K562 (cell line): ENCODE measurements around the gene GPD1L.

Source experiments
- NCOA1 ChIP-seq: fragments of 450-650 bp; IDR thresholded peaks from 2 replicates; pipeline ENCODE4 v1.6.1; 2016; ENCODE audit warnings: low read depth
- TF ChIP-seq, protein P1 (sequence below), 3 experiments: IDR thresholded peaks in 2 of 3; conservative IDR thresholded peaks in 1 of 3; 2 replicates each; pipeline ENCODE4 v1.5.1; 2011 to 2012; ENCODE audit warnings: low read length in 3 of 3, mild to moderate bottlenecking in 3 of 3, control low read depth in 2 of 3, improper control_type of control experiment in 1 of 3, inconsistent platforms in 1 of 3, low read depth in 1 of 3, mixed read lengths in 1 of 3, moderate library complexity in 1 of 3; ENCODE audit not compliant: insufficient read depth in 2 of 3
- TF ChIP-seq, protein P2 (sequence below), 2 experiments: fragments of 450-650 bp; formaldehyde crosslinking in 1 of 2; IDR thresholded peaks; 2 replicates each; pipeline versions ENCODE4 v1.4.0 to v1.6.1; 2014 to 2020; ENCODE audit warnings: mild to moderate bottlenecking in 2 of 2, borderline replicate concordance in 1 of 2, low read depth in 1 of 2

DNA sequence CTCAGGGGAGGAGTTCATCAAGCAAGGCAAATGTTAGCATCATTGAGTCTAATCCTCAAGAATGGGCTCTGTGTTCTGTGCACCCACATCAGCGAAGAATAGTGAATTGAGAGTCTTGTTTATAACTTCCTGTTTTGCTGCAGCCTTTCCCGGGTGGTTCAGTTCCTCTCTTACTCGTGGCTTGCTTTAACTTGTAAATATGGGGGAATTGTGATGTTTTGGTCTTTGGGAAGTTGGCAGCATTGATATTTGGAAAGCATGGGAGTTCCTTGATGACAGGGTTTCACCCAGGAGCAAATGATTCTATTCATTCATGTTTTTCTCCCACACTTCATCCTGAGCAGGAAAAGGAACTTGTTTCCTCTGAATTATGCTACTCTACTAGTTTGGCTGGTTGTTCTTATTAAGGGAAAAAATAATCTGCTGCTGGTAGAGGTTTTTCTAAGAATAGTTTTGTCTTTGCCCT, 40.4 kb downstream of the GPD1L start:
- TF ChIP-seq, protein P1, sequence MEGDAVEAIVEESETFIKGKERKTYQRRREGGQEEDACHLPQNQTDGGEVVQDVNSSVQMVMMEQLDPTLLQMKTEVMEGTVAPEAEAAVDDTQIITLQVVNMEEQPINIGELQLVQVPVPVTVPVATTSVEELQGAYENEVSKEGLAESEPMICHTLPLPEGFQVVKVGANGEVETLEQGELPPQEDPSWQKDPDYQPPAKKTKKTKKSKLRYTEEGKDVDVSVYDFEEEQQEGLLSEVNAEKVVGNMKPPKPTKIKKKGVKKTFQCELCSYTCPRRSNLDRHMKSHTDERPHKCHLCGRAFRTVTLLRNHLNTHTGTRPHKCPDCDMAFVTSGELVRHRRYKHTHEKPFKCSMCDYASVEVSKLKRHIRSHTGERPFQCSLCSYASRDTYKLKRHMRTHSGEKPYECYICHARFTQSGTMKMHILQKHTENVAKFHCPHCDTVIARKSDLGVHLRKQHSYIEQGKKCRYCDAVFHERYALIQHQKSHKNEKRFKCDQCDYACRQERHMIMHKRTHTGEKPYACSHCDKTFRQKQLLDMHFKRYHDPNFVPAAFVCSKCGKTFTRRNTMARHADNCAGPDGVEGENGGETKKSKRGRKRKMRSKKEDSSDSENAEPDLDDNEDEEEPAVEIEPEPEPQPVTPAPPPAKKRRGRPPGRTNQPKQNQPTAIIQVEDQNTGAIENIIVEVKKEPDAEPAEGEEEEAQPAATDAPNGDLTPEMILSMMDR (IDR thresholded peaks at IDR 0.05 in 2 of 3, conservative IDR thresholded peaks at IDR 0.05 in 1 of 3; ENCODE audit: insufficient read depth in 2 of 3, low read depth in 1 of 3, low read length in 3 of 3) = no peak
- TF ChIP-seq, protein P2, sequence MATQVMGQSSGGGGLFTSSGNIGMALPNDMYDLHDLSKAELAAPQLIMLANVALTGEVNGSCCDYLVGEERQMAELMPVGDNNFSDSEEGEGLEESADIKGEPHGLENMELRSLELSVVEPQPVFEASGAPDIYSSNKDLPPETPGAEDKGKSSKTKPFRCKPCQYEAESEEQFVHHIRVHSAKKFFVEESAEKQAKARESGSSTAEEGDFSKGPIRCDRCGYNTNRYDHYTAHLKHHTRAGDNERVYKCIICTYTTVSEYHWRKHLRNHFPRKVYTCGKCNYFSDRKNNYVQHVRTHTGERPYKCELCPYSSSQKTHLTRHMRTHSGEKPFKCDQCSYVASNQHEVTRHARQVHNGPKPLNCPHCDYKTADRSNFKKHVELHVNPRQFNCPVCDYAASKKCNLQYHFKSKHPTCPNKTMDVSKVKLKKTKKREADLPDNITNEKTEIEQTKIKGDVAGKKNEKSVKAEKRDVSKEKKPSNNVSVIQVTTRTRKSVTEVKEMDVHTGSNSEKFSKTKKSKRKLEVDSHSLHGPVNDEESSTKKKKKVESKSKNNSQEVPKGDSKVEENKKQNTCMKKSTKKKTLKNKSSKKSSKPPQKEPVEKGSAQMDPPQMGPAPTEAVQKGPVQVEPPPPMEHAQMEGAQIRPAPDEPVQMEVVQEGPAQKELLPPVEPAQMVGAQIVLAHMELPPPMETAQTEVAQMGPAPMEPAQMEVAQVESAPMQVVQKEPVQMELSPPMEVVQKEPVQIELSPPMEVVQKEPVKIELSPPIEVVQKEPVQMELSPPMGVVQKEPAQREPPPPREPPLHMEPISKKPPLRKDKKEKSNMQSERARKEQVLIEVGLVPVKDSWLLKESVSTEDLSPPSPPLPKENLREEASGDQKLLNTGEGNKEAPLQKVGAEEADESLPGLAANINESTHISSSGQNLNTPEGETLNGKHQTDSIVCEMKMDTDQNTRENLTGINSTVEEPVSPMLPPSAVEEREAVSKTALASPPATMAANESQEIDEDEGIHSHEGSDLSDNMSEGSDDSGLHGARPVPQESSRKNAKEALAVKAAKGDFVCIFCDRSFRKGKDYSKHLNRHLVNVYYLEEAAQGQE (IDR thresholded peaks at IDR 0.05; ENCODE audit: borderline replicate concordance) = no peak
- TF ChIP-seq, protein P2 (CRISPR knock-in tag; IDR thresholded peaks at IDR 0.05; ENCODE audit: low read depth) = no peak
- no peak for TF ChIP-seq NCOA1
